KMS-11 (cell line): ENCODE measurements around the gene EGLN2.

Experiments
- H2AFZ ChIP-seq: fragments of 200-600 bp; sonication (generic); 2 replicates; pipeline ENCODE4 v1.6.1; 2016; ENCODE audit warnings: antibody characterized with exemption, mixed run types, low read depth
- H3K27ac ChIP-seq: fragments of 200-600 bp; sonication (generic); 2 replicates; pipeline ENCODE4 v1.6.1; 2016; ENCODE audit warnings: mild to moderate bottlenecking, mixed run types
- H3K27me3 ChIP-seq: fragments of 200-600 bp; sonication (generic); 2 replicates; pipeline ENCODE4 v1.6.1; 2017; ENCODE audit warnings: mild to moderate bottlenecking, low read depth, mixed run types, moderate library complexity; ENCODE audit not compliant: insufficient read depth
- H3K36me3 ChIP-seq: fragments of 200-600 bp; sonication (generic); 2 replicates; pipeline ENCODE4 v1.6.1; 2017; ENCODE audit warnings: mild to moderate bottlenecking, mixed run types; ENCODE audit not compliant: insufficient read depth
- H3K4me1 ChIP-seq: fragments of 200-600 bp; sonication (generic); 2 replicates; pipeline ENCODE4 v1.6.1; 2016; ENCODE audit warnings: mild to moderate bottlenecking, low read depth, mixed run types; ENCODE audit not compliant: poor library complexity, severe bottlenecking
- H3K4me2 ChIP-seq: fragments of 200-600 bp; sonication (generic); 2 replicates; pipeline ENCODE4 v1.7.0; 2016; ENCODE audit warnings: mild to moderate bottlenecking, mixed run types
- H3K4me3 ChIP-seq: fragments of 200-600 bp; sonication (generic); IDR thresholded peaks from 2 replicates; pipeline ENCODE4 v1.6.1; 2017; ENCODE audit warnings: low read depth, low read length, mixed read lengths; ENCODE audit not compliant: insufficient read depth
- H3K79me2 ChIP-seq: fragments of 200-600 bp; sonication (generic); 2 replicates; pipeline ENCODE4 v1.6.1; 2016; ENCODE audit warnings: low read depth, mixed run types; ENCODE audit not compliant: insufficient read depth
- H3K9ac ChIP-seq: fragments of 200-600 bp; sonication (generic); 2 replicates; pipeline ENCODE4 v1.6.1; 2016; ENCODE audit warnings: mild to moderate bottlenecking, mixed run types
- H4K20me1 ChIP-seq: fragments of 200-600 bp; sonication (generic); 2 replicates; pipeline ENCODE4 v1.6.1; 2016; ENCODE audit warnings: mild to moderate bottlenecking, mixed run types; ENCODE audit not compliant: insufficient read depth
- TF ChIP-seq, protein P1 (sequence below): fragments of 200-600 bp; sonication (generic); conservative IDR thresholded peaks from 2 replicates; pipeline ENCODE4 v1.6.1; 2017; ENCODE audit warnings: low read depth, mild to moderate bottlenecking, antibody characterized with exemption, low read length, moderate library complexity, mixed read lengths

Gene EGLN2

DNA sequence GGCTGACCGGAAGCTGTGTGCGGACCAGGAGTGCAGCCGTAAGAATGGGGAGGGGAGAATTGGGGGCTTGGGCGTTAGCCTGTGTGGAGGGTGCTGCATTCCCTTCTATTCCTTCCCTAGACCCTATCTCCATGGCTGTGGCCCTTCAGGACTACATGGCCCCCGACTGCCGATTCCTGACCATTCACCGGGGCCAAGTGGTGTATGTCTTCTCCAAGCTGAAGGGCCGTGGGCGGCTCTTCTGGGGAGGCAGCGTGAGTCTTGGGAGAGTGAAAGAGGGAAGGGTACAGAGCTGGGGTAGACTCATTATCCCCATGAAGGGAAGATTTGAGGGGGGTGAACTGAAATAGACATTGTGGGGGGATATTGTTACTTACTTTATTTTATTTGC is 23.4 kb upstream of the EGLN2 start:
- H3K4me2 ChIP-seq, result no peak overlapping the region
- H3K27ac ChIP-seq, result no peak overlapping the region
- H4K20me1 ChIP-seq, result no peaks in the 10 kb centered on the region
- no peak overlapping the region for H3K4me3 ChIP-seq
- peaks cover 12% of the 10 kb centered on the region for H3K4me1 ChIP-seq
- H3K36me3 ChIP-seq, result no peaks in the 10 kb centered on the region
- peaks cover 25% of the 10 kb centered on the region for H3K27me3 ChIP-seq
- TF ChIP-seq, protein P1, sequence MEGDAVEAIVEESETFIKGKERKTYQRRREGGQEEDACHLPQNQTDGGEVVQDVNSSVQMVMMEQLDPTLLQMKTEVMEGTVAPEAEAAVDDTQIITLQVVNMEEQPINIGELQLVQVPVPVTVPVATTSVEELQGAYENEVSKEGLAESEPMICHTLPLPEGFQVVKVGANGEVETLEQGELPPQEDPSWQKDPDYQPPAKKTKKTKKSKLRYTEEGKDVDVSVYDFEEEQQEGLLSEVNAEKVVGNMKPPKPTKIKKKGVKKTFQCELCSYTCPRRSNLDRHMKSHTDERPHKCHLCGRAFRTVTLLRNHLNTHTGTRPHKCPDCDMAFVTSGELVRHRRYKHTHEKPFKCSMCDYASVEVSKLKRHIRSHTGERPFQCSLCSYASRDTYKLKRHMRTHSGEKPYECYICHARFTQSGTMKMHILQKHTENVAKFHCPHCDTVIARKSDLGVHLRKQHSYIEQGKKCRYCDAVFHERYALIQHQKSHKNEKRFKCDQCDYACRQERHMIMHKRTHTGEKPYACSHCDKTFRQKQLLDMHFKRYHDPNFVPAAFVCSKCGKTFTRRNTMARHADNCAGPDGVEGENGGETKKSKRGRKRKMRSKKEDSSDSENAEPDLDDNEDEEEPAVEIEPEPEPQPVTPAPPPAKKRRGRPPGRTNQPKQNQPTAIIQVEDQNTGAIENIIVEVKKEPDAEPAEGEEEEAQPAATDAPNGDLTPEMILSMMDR, result no peak
- H3K79me2 ChIP-seq, result no peaks in the 10 kb centered on the region
- no peak overlapping the region for H2AFZ ChIP-seq
- H3K9ac ChIP-seq, result no peak overlapping the region

DNA sequence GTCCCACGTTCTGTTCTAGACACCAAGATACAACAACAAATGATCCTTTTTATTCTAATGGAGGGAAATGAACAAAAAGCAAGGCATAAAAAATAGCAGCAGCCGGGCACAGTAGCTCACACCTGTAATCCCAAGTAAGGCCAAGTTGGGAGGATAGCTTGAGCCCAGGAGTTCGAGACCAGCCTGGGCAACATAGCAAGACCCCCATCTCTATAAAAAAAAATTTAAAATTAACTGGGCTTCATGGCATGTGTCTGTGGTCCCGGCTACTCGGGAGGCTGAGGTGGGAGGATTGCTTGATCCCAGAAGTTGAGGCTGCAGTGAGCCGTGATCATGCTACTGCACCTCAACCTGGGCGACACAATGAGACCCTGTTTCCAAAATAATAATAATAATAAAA is 22.6 kb upstream of the EGLN2 start:
- TF ChIP-seq, protein P1, result no peak
- H3K27ac ChIP-seq, result no peak overlapping the region
- peaks cover 12% of the 10 kb centered on the region for H3K4me1 ChIP-seq
- H3K36me3 ChIP-seq, result no peaks in the 10 kb centered on the region
- no peaks in the 10 kb centered on the region for H3K79me2 ChIP-seq
- H4K20me1 ChIP-seq, result no peaks in the 10 kb centered on the region
- no peak overlapping the region for H2AFZ ChIP-seq
- peaks cover 25% of the 10 kb centered on the region for H3K27me3 ChIP-seq
- peak overlapping the region; percentile 69 for H3K4me2 ChIP-seq
- H3K4me3 ChIP-seq, result no peak overlapping the region
- H3K9ac ChIP-seq, result no peak overlapping the region

DNA sequence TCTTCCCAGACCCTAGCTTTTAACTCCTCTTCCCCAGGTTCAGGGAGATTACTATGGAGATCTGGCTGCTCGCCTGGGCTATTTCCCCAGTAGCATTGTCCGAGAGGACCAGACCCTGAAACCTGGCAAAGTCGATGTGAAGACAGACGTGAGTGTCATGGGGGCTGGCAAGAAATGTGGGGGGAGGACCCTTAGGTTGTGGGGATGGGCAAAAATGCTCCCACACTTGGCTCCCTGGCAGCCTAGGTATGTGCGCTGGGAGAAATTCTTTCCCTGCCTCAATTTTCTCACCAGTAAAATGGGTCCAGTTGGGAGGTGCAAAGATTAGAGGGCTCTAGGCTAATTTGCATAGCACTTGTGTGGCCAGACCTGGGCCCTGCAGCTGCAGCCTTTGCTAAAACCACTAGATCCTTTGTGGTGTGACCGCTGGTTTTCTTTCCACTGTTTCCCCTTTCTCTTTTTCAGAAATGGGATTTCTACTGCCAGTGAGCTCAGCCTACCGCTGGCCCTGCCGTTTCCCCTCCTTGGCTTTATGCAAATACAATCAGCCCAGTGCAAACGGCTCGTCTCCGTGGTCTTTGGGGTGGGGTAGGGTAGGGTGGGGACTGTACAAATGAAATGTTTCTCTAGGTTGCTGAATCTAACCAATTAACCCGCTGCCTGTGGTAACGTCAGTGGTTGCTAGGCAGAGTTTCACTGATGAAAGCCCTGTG is 21.9 kb upstream of the EGLN2 start:
- Histone ChIP-seq H3K36me3 (no peaks in the 10 kb centered on the region), H3K4me2 (peak overlapping the region; percentile 98), H3K79me2 (no peaks in the 10 kb centered on the region), H3K27me3 (peaks cover 25% of the 10 kb centered on the region), H3K4me1 (peaks cover 12% of the 10 kb centered on the region), H4K20me1 (no peaks in the 10 kb centered on the region), H3K9ac (peak overlapping the region; percentile 57; the same call in 1 of the 2 replicates), H3K27ac (peak overlapping the region; percentile 86), H2AFZ (peak overlapping the region; percentile 67; the same call in 1 of the 2 replicates), H3K4me3 (peak overlapping the region; percentile 29)
- TF ChIP-seq, protein P1, result no peak

DNA sequence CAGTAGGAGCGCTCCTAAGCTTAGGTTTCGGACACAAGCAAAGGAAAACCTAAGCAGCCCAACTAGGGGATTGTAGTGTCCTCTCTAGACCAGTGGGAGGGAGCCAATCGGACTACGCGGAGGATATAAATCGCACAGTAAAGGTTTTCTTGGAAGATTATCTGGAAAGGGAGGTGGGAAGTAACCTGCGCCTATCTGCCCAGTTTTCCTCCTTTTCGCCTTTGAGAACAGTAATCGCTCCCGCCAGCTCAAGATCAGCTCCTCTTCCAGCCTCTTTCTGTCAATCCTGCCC is 21.4 kb upstream of the EGLN2 start:
- Histone ChIP-seq H3K27ac (peak overlapping the region; percentile 86), H3K36me3 (no peaks in the 10 kb centered on the region), H3K27me3 (peaks cover 25% of the 10 kb centered on the region), H4K20me1 (no peaks in the 10 kb centered on the region), H3K4me2 (peak overlapping the region; percentile 98), H3K79me2 (no peaks in the 10 kb centered on the region), H3K4me3 (peak overlapping the region; percentile 58), H3K4me1 (peaks cover 12% of the 10 kb centered on the region), H2AFZ (peak overlapping the region; percentile 67; the same call in 1 of the 2 replicates), H3K9ac (peak overlapping the region; percentile 57; the same call in 1 of the 2 replicates)
- TF ChIP-seq, protein P1, result no peak
